HFF-Myc (cell line): ENCODE data around the gene ENTPD7.

Experiments used
- DNase-seq: peaks from one replicate; pipeline ENCODE4 v3.0.0-alpha.2; 2011; ENCODE audit warnings: low read depth; ENCODE audit errors: extremely low read depth
- H3K4me3 ChIP-seq: replicated peaks from 2 replicates; pipeline ENCODE4 v1.5.1; 2011; ENCODE audit warnings: low read depth, mild to moderate bottlenecking, control low read depth, low read length
- TF ChIP-seq, protein P1 (sequence below): IDR thresholded peaks from 2 replicates; pipeline ENCODE4 v1.5.1; 2012; ENCODE audit warnings: mild to moderate bottlenecking, low read depth, low read length, control low read depth; ENCODE audit errors: missing control alignments

ENTPD7 gene

DNA sequence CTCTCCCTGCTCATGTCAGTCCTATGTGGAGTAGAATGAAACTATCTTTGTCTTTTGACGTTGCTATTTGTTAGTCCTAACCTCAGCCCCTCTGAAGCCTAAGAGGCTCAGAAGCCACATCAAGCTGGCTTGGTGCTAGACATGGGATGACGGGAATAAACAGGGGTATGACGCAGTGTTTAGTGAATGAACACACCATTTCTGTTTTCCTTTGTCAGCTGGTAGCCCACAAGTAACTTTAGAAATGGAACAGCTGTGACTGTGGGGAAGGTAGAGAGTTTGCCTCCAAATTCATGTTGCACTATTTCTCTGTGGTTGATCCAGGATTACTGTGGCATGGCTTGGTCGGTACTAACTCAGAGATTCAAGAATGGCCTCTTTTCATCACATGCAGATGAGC lies 41.3 kb downstream of the ENTPD7 start:
- no peak overlapping the region for H3K4me3 ChIP-seq
- TF ChIP-seq, protein P1, sequence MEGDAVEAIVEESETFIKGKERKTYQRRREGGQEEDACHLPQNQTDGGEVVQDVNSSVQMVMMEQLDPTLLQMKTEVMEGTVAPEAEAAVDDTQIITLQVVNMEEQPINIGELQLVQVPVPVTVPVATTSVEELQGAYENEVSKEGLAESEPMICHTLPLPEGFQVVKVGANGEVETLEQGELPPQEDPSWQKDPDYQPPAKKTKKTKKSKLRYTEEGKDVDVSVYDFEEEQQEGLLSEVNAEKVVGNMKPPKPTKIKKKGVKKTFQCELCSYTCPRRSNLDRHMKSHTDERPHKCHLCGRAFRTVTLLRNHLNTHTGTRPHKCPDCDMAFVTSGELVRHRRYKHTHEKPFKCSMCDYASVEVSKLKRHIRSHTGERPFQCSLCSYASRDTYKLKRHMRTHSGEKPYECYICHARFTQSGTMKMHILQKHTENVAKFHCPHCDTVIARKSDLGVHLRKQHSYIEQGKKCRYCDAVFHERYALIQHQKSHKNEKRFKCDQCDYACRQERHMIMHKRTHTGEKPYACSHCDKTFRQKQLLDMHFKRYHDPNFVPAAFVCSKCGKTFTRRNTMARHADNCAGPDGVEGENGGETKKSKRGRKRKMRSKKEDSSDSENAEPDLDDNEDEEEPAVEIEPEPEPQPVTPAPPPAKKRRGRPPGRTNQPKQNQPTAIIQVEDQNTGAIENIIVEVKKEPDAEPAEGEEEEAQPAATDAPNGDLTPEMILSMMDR, result no peak
- DNase-seq, result no peak

GRCh38 chr10:99708428-99709012 lies 49.2 kb downstream of the ENTPD7 start:
- H3K4me3 ChIP-seq, result no peak overlapping the region
- DNase-seq, result no peak
- TF ChIP-seq, protein P1, result no peak

GRCh38 chr10:99709480-99710229 lies 50.3 kb downstream of the ENTPD7 start:
- no peak for DNase-seq
- no peak overlapping the region for H3K4me3 ChIP-seq
- TF ChIP-seq, protein P1, result no peak

DNA sequence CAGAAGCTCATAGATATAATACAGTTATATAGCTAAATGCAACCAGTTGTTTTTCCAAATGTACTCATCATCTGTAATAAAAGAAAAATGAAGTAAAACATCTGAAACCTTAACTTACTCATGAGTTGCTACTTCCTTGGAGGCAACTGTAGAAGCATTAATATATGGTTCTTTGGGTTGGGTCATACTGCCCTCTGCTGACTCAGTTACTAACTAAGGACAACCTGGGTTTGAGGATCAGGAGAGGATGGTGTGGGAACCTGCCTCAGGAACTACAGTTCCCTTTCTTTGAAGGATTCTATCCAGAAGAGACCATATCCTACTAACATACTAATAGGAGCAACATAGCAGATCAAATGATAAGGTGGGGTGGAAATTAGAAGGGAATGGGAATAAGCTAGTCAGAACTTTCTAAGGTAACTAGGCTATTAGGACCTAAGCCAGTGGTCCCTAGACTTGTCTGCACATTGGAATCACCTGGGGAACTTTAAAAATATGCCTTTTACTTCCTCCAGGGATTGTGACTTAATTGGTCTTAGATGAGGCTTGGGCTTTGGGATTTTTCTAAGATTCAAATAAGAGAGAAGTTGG lies 51.9 kb downstream of the ENTPD7 start:
- DNase-seq, result peak; percentile 33
- H3K4me3 ChIP-seq, result no peak overlapping the region
- TF ChIP-seq, protein P1, result peak; percentile 51

DNA sequence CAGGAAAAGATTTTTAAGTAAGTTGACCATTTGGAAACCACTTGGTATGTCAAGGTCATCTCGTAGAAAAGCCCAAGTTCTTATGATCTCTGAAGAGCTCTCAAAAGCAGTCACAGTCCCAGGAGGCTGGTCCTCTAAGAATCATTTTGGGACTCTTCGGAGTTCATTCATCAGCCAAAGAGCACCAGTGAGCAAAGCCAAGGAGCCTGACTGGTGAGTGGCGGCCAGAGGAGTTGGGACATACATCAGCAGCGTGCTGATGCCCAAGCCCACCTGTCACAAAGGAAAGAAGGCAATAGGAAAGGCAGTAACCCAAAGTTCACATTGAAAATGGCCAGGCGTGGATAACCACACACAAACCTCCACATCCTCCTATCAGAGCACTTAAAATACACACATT lies 55.1 kb downstream of the ENTPD7 start:
- TF ChIP-seq, protein P1, result no peak
- no peak for DNase-seq
- no peak overlapping the region for H3K4me3 ChIP-seq

GRCh38 chr10:99720387-99720786 lies 61.1 kb downstream of the ENTPD7 start:
- H3K4me3 ChIP-seq, result no peak overlapping the region
- no peak for DNase-seq
- TF ChIP-seq, protein P1, result no peak

GRCh38 chr10:99730026-99730425 lies 70.7 kb downstream of the ENTPD7 start:
- TF ChIP-seq, protein P1, result no peak
- H3K4me3 ChIP-seq, result no peak overlapping the region
- no peak for DNase-seq
